IMR-90 (cell line): ENCODE measurements around the gene SPTLC2. TPM values are rescaled to one million over a fixed set of nuclear protein-coding genes. Genes with fewer than 3 reads are reported as not detected.

ENCODE experiments used
- ATAC-seq: fragments of 200-7000 bp; cut with Tn5 transposase; 2 replicates; pipeline ENCODE4 v1.9.1; 2020; ENCODE audit warnings: low read depth, mild to moderate bottlenecking, moderate library complexity
- BruUV-seq: library from RNA; stranded (reverse); fragments of 400-500 nt; replicated peaks from 2 replicates; lab custom pipeline; 2021; lab: Mats Ljungman, UMichigan
- CTCF ChIA-PET: fragments of 300-600 bp; formaldehyde crosslinking; extraction: SDS; loops from one replicate; lab custom pipeline; 2021; ENCODE audit warnings: antibody characterized with exemption; lab: Yijun Ruan, JAX
- POLR2A ChIA-PET: fragments of 300-600 bp; sonication (Branson Sonifier 250); formaldehyde crosslinking; loops from one replicate; lab custom pipeline; 2022; ENCODE audit warnings: antibody characterized with exemption; ENCODE audit not compliant: unreplicated experiment; lab: Charles Lee
- DNase-seq: peaks from one replicate; pipeline ENCODE4 v3.0.0; 2013
- H2AFZ ChIP-seq: replicated peaks from 2 replicates; pipeline ENCODE3; 2013; ENCODE audit warnings: low read length, mild to moderate bottlenecking; ENCODE audit not compliant: poor library complexity
- H2AK5ac ChIP-seq: 2 replicates; pipeline ENCODE4 v1.6.1; 2013; ENCODE audit warnings: low read depth, low read length, inconsistent platforms
- H2AK9ac ChIP-seq: replicated peaks from 2 replicates; pipeline ENCODE3; 2013; ENCODE audit warnings: mild to moderate bottlenecking, low read depth, low read length, moderate library complexity; ENCODE audit not compliant: poor library complexity
- H2BK120ac ChIP-seq: 2 replicates; pipeline ENCODE4 v1.6.1; 2013; ENCODE audit warnings: low read depth, low read length, inconsistent platforms
- H2BK15ac ChIP-seq: 3 replicates; pipeline ENCODE4 v1.6.1; 2013; ENCODE audit warnings: low read depth, low read length, inconsistent platforms
- H2BK20ac ChIP-seq: 2 replicates; pipeline ENCODE4 v1.6.1; 2013; ENCODE audit warnings: low read depth, mild to moderate bottlenecking, inconsistent platforms, low read length, moderate library complexity
- H2BK5ac ChIP-seq: 2 replicates; pipeline ENCODE4 v1.6.1; 2013; ENCODE audit warnings: mild to moderate bottlenecking, low read depth, low read length, inconsistent platforms; ENCODE audit not compliant: poor library complexity, severe bottlenecking
- H3K14ac ChIP-seq: replicated peaks from 2 replicates; pipeline ENCODE4 v1.6.1; 2013; ENCODE audit warnings: low read depth, low read length, inconsistent platforms
- H3K18ac ChIP-seq: 2 replicates; pipeline ENCODE4 v1.6.1; 2013; ENCODE audit warnings: low read depth, low read length, control low read depth
- H3K23ac ChIP-seq: 2 replicates; pipeline ENCODE4 v1.6.1; 2013; ENCODE audit warnings: low read depth, low read length, inconsistent platforms
- H3K27ac ChIP-seq: 2 replicates; pipeline ENCODE4 v1.5.1; 2013; ENCODE audit warnings: mild to moderate bottlenecking, control low read depth, low read length; ENCODE audit not compliant: insufficient read depth
- H3K27me3 ChIP-seq: 2 replicates; pipeline ENCODE4 v1.6.1; 2013; ENCODE audit warnings: low read length; ENCODE audit not compliant: control insufficient read depth, insufficient read depth
- H3K36me3 ChIP-seq: 2 replicates; pipeline ENCODE4 v1.6.1; 2013; ENCODE audit warnings: low read length, mixed read lengths; ENCODE audit not compliant: control insufficient read depth, insufficient read depth
- H3K4ac ChIP-seq: 2 replicates; pipeline ENCODE4 v1.6.1; 2013; ENCODE audit warnings: low read depth, low read length, inconsistent platforms
- H3K4me1 ChIP-seq: 2 replicates; pipeline ENCODE4 v1.6.1; 2013; ENCODE audit warnings: low read length, mixed read lengths; ENCODE audit not compliant: control insufficient read depth, insufficient read depth
- H3K4me2 ChIP-seq: 2 replicates; pipeline ENCODE4 v1.6.1; 2013; ENCODE audit warnings: low read depth, mild to moderate bottlenecking, control low read depth, low read length, moderate library complexity
- H3K4me3 ChIP-seq: 2 replicates; pipeline ENCODE4 v1.5.1; 2013; ENCODE audit warnings: low read depth, mild to moderate bottlenecking, control low read depth, low read length, moderate library complexity; ENCODE audit not compliant: insufficient read depth
- H3K56ac ChIP-seq: 2 replicates; pipeline ENCODE4 v1.6.1; 2013; ENCODE audit warnings: low read length, inconsistent platforms; ENCODE audit not compliant: insufficient read depth; ENCODE audit errors: extremely low read depth
- H3K79me1 ChIP-seq, 2 experiments: 2 replicates each; pipeline ENCODE4 v1.6.1; 2013; ENCODE audit warnings: low read length in 2 of 2, inconsistent platforms in 1 of 2, low read depth in 1 of 2
- H3K9ac ChIP-seq: 2 replicates; pipeline ENCODE4 v1.6.1; 2013; ENCODE audit warnings: low read depth, low read length, control low read depth
- H3K9me1 ChIP-seq: 2 replicates; pipeline ENCODE4 v1.6.1; 2013; ENCODE audit warnings: low read length, inconsistent platforms; ENCODE audit not compliant: insufficient read depth
- H3K9me3 ChIP-seq: 2 replicates; pipeline ENCODE4 v1.6.1; 2013; ENCODE audit warnings: low read length; ENCODE audit not compliant: control insufficient read depth, insufficient read depth
- H4K20me1 ChIP-seq: 2 replicates; pipeline ENCODE4 v1.6.1; 2013; ENCODE audit warnings: low read length, inconsistent platforms; ENCODE audit not compliant: insufficient read depth
- H4K5ac ChIP-seq: 2 replicates; pipeline ENCODE4 v1.6.1; 2013; ENCODE audit warnings: mild to moderate bottlenecking, low read depth, low read length, control low read depth
- H4K8ac ChIP-seq, 2 experiments: 2 replicates each; pipeline ENCODE4 v1.6.1; 2013; ENCODE audit warnings: low read depth in 2 of 2, low read length in 2 of 2, control low read depth in 1 of 2, inconsistent platforms in 1 of 2
- H4K91ac ChIP-seq: 2 replicates; pipeline ENCODE4 v1.6.1; 2013; ENCODE audit warnings: low read depth, low read length, inconsistent platforms; ENCODE audit not compliant: insufficient read depth
- BHLHE40 ChIP-seq: fragments of 150-350 bp; IDR thresholded peaks from 2 replicates; pipeline ENCODE4 v1.6.1; 2016; ENCODE audit warnings: mild to moderate bottlenecking, low read depth, low read length
- CEBPB ChIP-seq: IDR thresholded peaks from 2 replicates; pipeline ENCODE4 v1.6.1; 2012; ENCODE audit warnings: low read depth, low read length, improper control_type of control experiment
- CHD1 ChIP-seq: IDR thresholded peaks from 2 replicates; pipeline ENCODE4 v1.6.1; 2012; ENCODE audit warnings: low read depth, low read length, improper control_type of control experiment
- CTCF ChIP-seq: conservative IDR thresholded peaks from 2 replicates; pipeline ENCODE4 v1.5.1; 2012; ENCODE audit warnings: mild to moderate bottlenecking, low read depth, low read length, improper control_type of control experiment
- ELK1 ChIP-seq: fragments of 150-350 bp; IDR thresholded peaks from 2 replicates; pipeline ENCODE4 v1.6.1; 2016; ENCODE audit warnings: low read depth, mild to moderate bottlenecking, low read length, moderate library complexity, borderline replicate concordance
- FOS ChIP-seq: fragments of 150-350 bp; IDR thresholded peaks from 2 replicates; pipeline ENCODE4 v1.6.1; 2016; ENCODE audit warnings: low read depth, low read length
- MAFK ChIP-seq: IDR thresholded peaks from 2 replicates; pipeline ENCODE4 v1.6.1; 2012; ENCODE audit warnings: low read depth, low read length, improper control_type of control experiment
- MAZ ChIP-seq: IDR thresholded peaks from 2 replicates; pipeline ENCODE4 v1.6.1; 2012; ENCODE audit warnings: low read depth, mild to moderate bottlenecking, low read length, improper control_type of control experiment, moderate library complexity, borderline replicate concordance
- MXI1 ChIP-seq: IDR thresholded peaks from 2 replicates; pipeline ENCODE4 v1.6.1; 2012; ENCODE audit warnings: low read depth, mild to moderate bottlenecking, low read length, moderate library complexity, borderline replicate concordance
- NFE2L2 ChIP-seq: fragments of 150-350 bp; IDR thresholded peaks from 2 replicates; pipeline ENCODE4 v1.6.1; 2016; ENCODE audit warnings: low read depth, mild to moderate bottlenecking, low read length
- POLR2A ChIP-seq: IDR thresholded peaks from 2 replicates; pipeline ENCODE4 v1.6.1; 2012; ENCODE audit warnings: mild to moderate bottlenecking, low read depth, low read length
- RAD21 ChIP-seq: IDR thresholded peaks from 2 replicates; pipeline ENCODE4 v1.6.1; 2012; ENCODE audit warnings: low read length, improper control_type of control experiment
- RCOR1 ChIP-seq: IDR thresholded peaks from 2 replicates; pipeline ENCODE4 v1.6.1; 2012; ENCODE audit warnings: mild to moderate bottlenecking, low read length, improper control_type of control experiment; ENCODE audit not compliant: insufficient replicate concordance
- RFX5 ChIP-seq: IDR thresholded peaks from 2 replicates; pipeline ENCODE4 v1.8.0; 2012; ENCODE audit warnings: low read depth, mild to moderate bottlenecking, low read length, moderate library complexity
- SMC3 ChIP-seq: fragments of 150-350 bp; IDR thresholded peaks from 2 replicates; pipeline ENCODE4 v1.6.1; 2016; ENCODE audit warnings: low read depth, mild to moderate bottlenecking, antibody characterized with exemption, low read length, moderate library complexity
- USF2 ChIP-seq: fragments of 150-350 bp; IDR thresholded peaks from 2 replicates; pipeline ENCODE4 v1.6.1; 2017; ENCODE audit warnings: mild to moderate bottlenecking, antibody characterized with exemption, low read length, low read depth
- WGBS, 2 experiments: methylation state at CpG; one replicate each; pipeline versions ENCODE4 v1.1.5 to v1.1.7; 2013; ENCODE audit warnings: missing lambda C conversion rate in 2 of 2; ENCODE audit not compliant: insufficient read length in 1 of 2; ENCODE audit errors: extremely low coverage in 2 of 2; 5-methylcytosine and 5-hydroxymethylcytosine counted together
- dilution Hi-C: fragments of 300-500 bp; cut with HindIII; formaldehyde crosslinking; loops from one replicate; pipeline ENCODE4 v1.14.3; 2018; ENCODE audit warnings: low sequenced_read_pairs; ENCODE audit not compliant: unreplicated experiment
- in situ Hi-C: fragments of 300-500 bp; cut with MboI; formaldehyde crosslinking; loops from 3 replicates; pipeline ENCODE4 v1.14.3; 2019; ENCODE audit warnings: low sequenced_read_pairs, inconsistent platforms, mixed read lengths
- intact Hi-C: fragments of 100-400 bp; cut with micrococcal nuclease; formaldehyde crosslinking; loops from 2 replicates; pipeline ENCODE4 v1.10.0; 2022
- polyA plus RNA-seq, 3 experiments: library from polyadenylated mRNA; depleted of rRNA; stranded (reverse); fragments of >200 nt; gene quantifications; 2 replicates each; pipeline ENCODE4 v1.2.3, GENCODE V29; 2012; ENCODE audit warnings: low replicate concordance in 1 of 3
- total RNA-seq: library from RNA; depleted of rRNA; stranded (reverse); fragments of >200 nt; gene quantifications from 2 replicates; pipeline ENCODE4 v1.2.3, GENCODE V29; 2012

SPTLC2 gene
- total and polyA plus RNA-seq, 2 of the 4 experiments (the other 2 are of a cell fraction), result 22.6 to 68.3 TPM

DNA sequence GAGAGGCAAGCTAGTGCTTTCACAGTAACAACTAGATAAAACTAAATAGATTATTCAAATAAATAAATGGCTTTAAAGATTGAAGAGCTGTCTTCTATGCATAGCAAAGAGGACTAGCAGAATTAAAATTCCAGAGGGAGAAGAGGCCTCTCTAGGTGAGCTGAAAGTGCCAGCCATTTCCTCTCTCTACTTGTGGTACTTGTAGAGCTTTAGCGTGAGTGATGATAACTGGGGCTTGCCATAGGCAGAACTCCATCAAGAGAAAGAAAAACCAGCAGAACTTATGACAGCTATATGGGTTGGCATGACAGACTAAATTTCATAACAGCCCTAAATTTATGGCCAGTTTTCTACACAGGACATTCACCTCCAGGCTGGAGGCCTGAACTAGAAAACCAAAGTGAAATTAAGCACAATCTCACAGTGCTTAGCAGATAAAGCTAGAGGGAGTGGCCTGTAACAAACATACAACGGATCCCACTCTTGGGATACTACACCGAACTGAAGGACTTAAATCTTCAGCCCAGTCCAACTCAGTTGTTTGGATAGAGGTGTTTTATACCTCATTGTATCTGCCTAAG is 11.0 kb downstream of the SPTLC2 start:
- Histone ChIP-seq H3K9me3 (no peaks in the 10 kb centered on the region), H3K36me3 (no peaks in the 10 kb centered on the region), H3K14ac (no peak overlapping the region), H3K4me2 (no peak overlapping the region), H2AK9ac (no peak overlapping the region), H3K18ac (no peak overlapping the region), H3K9me1 (peaks cover 20% of the 10 kb centered on the region), H3K4ac (no peak overlapping the region), H3K27ac (no peak overlapping the region), H3K79me1 (peaks cover 4 to 80% of the 10 kb centered on the region in 2 experiments; a peak in 2 of 4 replicates), H2BK5ac (no peak overlapping the region), H3K4me3 (no peak overlapping the region), H3K4me1 (peaks cover 23% of the 10 kb centered on the region), H2AK5ac (no peak overlapping the region), H2BK15ac (no peak overlapping the region), H2BK120ac (no peak overlapping the region), H4K5ac (no peak overlapping the region), H4K91ac (no peak overlapping the region), H3K27me3 (no peaks in the 10 kb centered on the region), H4K8ac (no peak overlapping the region), H3K56ac (no peak overlapping the region), H4K20me1 (peaks cover 46% of the 10 kb centered on the region), H3K23ac (peak overlapping the region; percentile 41; the same call in 1 of the 2 replicates), H2AFZ (no peak overlapping the region), H2BK20ac (no peak overlapping the region), H3K9ac (no peak overlapping the region)
- ATAC-seq (no peak), DNase-seq (no peak)
- WGBS, 2 experiments, result no CpG with 5 or more reads among the region's 3 CpGs
- BruUV-seq, result no TSS peak
- TF ChIP-seq MAFK (no peak), BHLHE40 (no peak), USF2 (no peak), MXI1 (no peak), CHD1 (no peak), RFX5 (no peak), RCOR1 (no peak), NFE2L2 (no peak), CTCF (no peak), FOS (no peak), CEBPB (no peak), SMC3 (no peak), MAZ (no peak), POLR2A (no peak), RAD21 (no peak), ELK1 (no peak)
- dilution Hi-C loops (no loop called here), in situ Hi-C loops (no loop called here), intact Hi-C loops (no loop called here)
- CTCF ChIA-PET, result interaction anchor here (0.6 to 1.0 kb wide), 3 partner anchors 25 to 33 kb away, joined by 3 to 6 read pairs (median 4); no protein-coding TSS in a partner anchor
- POLR2A ChIA-PET, result no interaction called here
